HepG2 (cell line): ENCODE measurements around the gene MDP1.

ENCODE experiments used
- ATF1 ChIP-seq: IDR thresholded peaks from 2 replicates; pipeline ENCODE4 v1.6.1; 2016; ENCODE audit warnings: mild to moderate bottlenecking, control low read depth
- BCLAF1 ChIP-seq: fragments of 450-650 bp; IDR thresholded peaks from 2 replicates; pipeline ENCODE4 v1.6.1; 2017; ENCODE audit warnings: mild to moderate bottlenecking
- CHD4 ChIP-seq: fragments of 200-600 bp; sonication (generic); IDR thresholded peaks from 2 replicates; pipeline ENCODE4 v1.7.0; 2017; ENCODE audit warnings: mild to moderate bottlenecking, low read length, borderline replicate concordance
- HOXA7 ChIP-seq: sonication (generic); formaldehyde crosslinking; IDR thresholded peaks from 2 replicates; pipeline ENCODE4 v1.8.1; 2022; ENCODE audit warnings: mild to moderate bottlenecking, missing genetic modification reagents, moderate library complexity
- IRF2 ChIP-seq: IDR thresholded peaks from 2 replicates; pipeline ENCODE4 v1.6.1; 2018; ENCODE audit warnings: missing genetic modification reagents, missing compliant biosample characterization
- MNT ChIP-seq: fragments of 450-650 bp; IDR thresholded peaks from 2 replicates; pipeline ENCODE4 v1.6.1; 2016
- NONO ChIP-seq, 2 experiments: fragments of 450-650 bp in 1 of 2; sonication (generic) in 1 of 2; formaldehyde crosslinking in 1 of 2; IDR thresholded peaks in 1 of 2; conservative IDR thresholded peaks in 1 of 2; 2 replicates each; pipeline versions ENCODE4 v1.6.1 to v1.8.0; 2017 to 2022; ENCODE audit warnings: mild to moderate bottlenecking in 1 of 2, missing genetic modification reagents in 1 of 2, moderate library complexity in 1 of 2
- POLR2A ChIP-seq, 2 experiments: IDR thresholded peaks; 2 replicates each; pipeline ENCODE4 v1.6.1; 2011; ENCODE audit warnings: low read depth in 2 of 2, low read length in 2 of 2, mild to moderate bottlenecking in 1 of 2, moderate library complexity in 1 of 2; ENCODE audit not compliant: insufficient read depth in 1 of 2
- RXRB ChIP-seq: IDR thresholded peaks from 2 replicates; pipeline ENCODE4 v1.6.1; 2016; ENCODE audit warnings: borderline replicate concordance, missing genetic modification reagents, missing compliant biosample characterization
- SMARCC2 ChIP-seq: fragments of 450-650 bp; IDR thresholded peaks from 2 replicates; pipeline ENCODE4 v1.6.1; 2017; ENCODE audit warnings: antibody characterized with exemption, mild to moderate bottlenecking
- SOX6 ChIP-seq, 2 experiments: fragments of 450-650 bp in 1 of 2; sonication (generic) in 1 of 2; formaldehyde crosslinking in 1 of 2; IDR thresholded peaks; 2 replicates each; pipeline versions ENCODE4 v1.4.0 to v1.6.1; 2017 to 2020; ENCODE audit warnings: antibody characterized with exemption in 1 of 2, mild to moderate bottlenecking in 1 of 2, missing genetic modification reagents in 1 of 2
- SP140L ChIP-seq: sonication (generic); formaldehyde crosslinking; IDR thresholded peaks from 2 replicates; pipeline ENCODE4 v1.4.0; 2020; ENCODE audit warnings: missing genetic modification reagents, borderline replicate concordance
- ZXDC ChIP-seq: sonication (generic); formaldehyde crosslinking; IDR thresholded peaks from 2 replicates; pipeline ENCODE4 v1.5.0; 2020; ENCODE audit warnings: mild to moderate bottlenecking, missing genetic modification reagents

- TF ChIP-seq HOXA7 (CRISPR knock-in tag) = no peak
- TF ChIP-seq SMARCC2 = no peak
- TF ChIP-seq CHD4 = no peak
- TF ChIP-seq RXRB (CRISPR knock-in tag) = no peak
- no peak for TF ChIP-seq SOX6 (IDR thresholded peaks at IDR 0.05)
- TF ChIP-seq SOX6 (CRISPR knock-in tag; IDR thresholded peaks at IDR 0.05) = no peak
- no peak for TF ChIP-seq ZXDC (CRISPR knock-in tag)
- TF ChIP-seq SP140L (CRISPR knock-in tag) = no peak
- TF ChIP-seq MNT = no peak
- no peak for TF ChIP-seq NONO (IDR thresholded peaks at IDR 0.05)
- TF ChIP-seq NONO (CRISPR knock-in tag; conservative IDR thresholded peaks at IDR 0.05) = no peak
- no peak for TF ChIP-seq BCLAF1
- no peak for TF ChIP-seq POLR2A (IDR thresholded peaks at IDR 0.05; ENCODE audit: insufficient read depth in 1 of 2, low read depth in 2 of 2, low read length in 2 of 2)
- TF ChIP-seq ATF1 = no peak
- no peak for TF ChIP-seq IRF2 (CRISPR knock-in tag)
Measured at GRCh38 chr14:24183014-24183481, 32.8 kb downstream of the MDP1 start.
